OCI-LY7 (cell line): ENCODE results near the gene PCNT.

Source experiments
- CTCF ChIP-seq: fragments of 200-600 bp; sonication (generic); conservative IDR thresholded peaks from 2 replicates; pipeline ENCODE4 v1.5.1; 2014; ENCODE audit warnings: mild to moderate bottlenecking, antibody characterized with exemption, low read length, moderate library complexity, mixed read lengths
- EZH2phosphoT487 ChIP-seq: fragments of 200-600 bp; sonication (generic); IDR thresholded peaks from 2 replicates; pipeline ENCODE4 v1.6.1; 2018; ENCODE audit warnings: low read depth, borderline replicate concordance, mild to moderate bottlenecking, mixed run types, antibody characterized with exemption, low read length, moderate library complexity, mixed read lengths

DNA sequence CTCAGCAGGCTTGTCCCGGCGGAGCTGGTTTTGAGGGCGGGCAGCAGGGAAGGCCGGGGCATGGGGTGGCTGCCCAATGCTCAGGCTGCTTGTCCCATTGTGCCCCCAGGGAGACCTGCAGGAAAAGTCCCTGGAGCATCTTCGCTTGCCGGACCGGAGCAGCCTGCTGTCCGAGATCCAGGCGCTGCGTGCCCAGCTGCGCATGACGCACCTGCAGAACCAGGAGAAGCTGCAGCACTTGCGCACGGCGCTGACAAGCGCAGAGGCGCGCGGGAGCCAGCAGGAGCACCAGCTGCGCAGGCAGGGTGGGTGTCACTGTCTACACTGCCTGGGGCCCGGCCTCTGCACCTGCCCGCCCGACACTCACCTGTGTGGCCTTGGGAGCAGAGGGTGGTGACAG lies 104.3 kb downstream of the PCNT start:
- TF ChIP-seq EZH2phosphoT487 (no peak), CTCF (no peak)
